Neutrophil (primary cell): ENCODE data around the gene RALGAPA2.

Source experiments
- H3K27ac ChIP-seq: fragments of 200-600 bp; sonication (generic); 2 replicates; pipeline ENCODE4 v1.5.1; 2016; ENCODE audit warnings: mild to moderate bottlenecking, moderate library complexity
- H3K27me3 ChIP-seq: fragments of 200-600 bp; sonication (generic); 2 replicates; pipeline ENCODE4 v1.6.0; 2016; ENCODE audit warnings: mild to moderate bottlenecking
- H3K36me3 ChIP-seq: fragments of 200-600 bp; sonication (generic); 2 replicates; pipeline ENCODE4 v1.5.1; 2017
- H3K4me1 ChIP-seq, 2 experiments: fragments of 200-600 bp in 1 of 2; sonication (generic) in 1 of 2; 1 replicate in 1 of 2; 2 replicates in 1 of 2; pipeline versions ENCODE4 v1.5.1 to v1.6.1; 2013 to 2016; ENCODE audit warnings: low read depth in 1 of 2, low read length in 1 of 2, mild to moderate bottlenecking in 1 of 2, moderate library complexity in 1 of 2; ENCODE audit not compliant: control insufficient read depth in 1 of 2, insufficient read depth in 1 of 2
- H3K4me3 ChIP-seq, 2 experiments: fragments of 200-600 bp in 1 of 2; sonication (generic) in 1 of 2; 1 replicate in 1 of 2; 2 replicates in 1 of 2; pipeline ENCODE4 v1.5.1; 2013 to 2016; ENCODE audit warnings: low read depth in 1 of 2, low read length in 1 of 2, mild to moderate bottlenecking in 1 of 2, moderate library complexity in 1 of 2
- H3K9me3 ChIP-seq: fragments of 200-600 bp; sonication (generic); 2 replicates; pipeline ENCODE4 v1.5.1; 2016
- TF ChIP-seq, protein P1 (sequence below): fragments of 200-600 bp; sonication (generic); IDR thresholded peaks from 2 replicates; pipeline ENCODE4 v1.5.1; 2016; ENCODE audit warnings: antibody characterized with exemption

Gene RALGAPA2

DNA sequence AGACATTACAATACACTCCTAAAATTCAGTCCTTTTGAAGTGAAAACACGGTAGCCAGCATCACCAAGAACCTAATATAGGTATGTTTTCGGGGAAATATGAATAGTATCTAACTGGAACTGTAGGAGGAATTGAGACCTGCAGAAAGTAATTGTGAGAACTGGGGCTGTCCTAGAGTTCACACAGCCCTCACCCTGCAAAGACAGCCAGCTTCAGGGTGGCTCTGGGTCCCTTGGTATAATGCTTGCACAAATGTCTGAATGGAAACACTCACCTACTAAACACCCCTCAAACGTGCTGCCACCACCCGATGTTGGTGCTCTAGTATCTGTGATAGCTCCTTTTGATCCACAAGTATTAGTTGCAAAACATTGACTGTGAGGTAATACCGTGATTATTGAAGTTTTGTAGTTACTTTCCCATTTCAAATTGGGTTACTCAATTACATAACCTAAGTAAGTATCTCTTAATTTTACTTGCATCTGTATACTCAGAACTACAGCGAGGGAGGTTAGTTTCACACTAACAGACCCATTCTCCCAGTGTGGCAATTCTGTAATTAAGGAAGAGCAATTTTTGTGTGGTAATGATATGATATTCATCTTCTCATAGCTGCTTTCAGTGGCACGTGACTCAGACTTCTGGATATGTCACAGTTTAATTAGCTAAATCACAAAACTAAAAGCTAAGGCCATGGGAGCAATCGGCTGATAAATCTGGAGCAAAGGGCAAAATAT, 215.0 kb downstream of the RALGAPA2 start:
- Histone ChIP-seq H3K4me3 (no peak overlapping the region), H3K36me3 (peaks cover 100% of the 10 kb centered on the region), H3K9me3 (no peaks in the 10 kb centered on the region), H3K27ac (no peak overlapping the region), H3K27me3 (no peaks in the 10 kb centered on the region), H3K4me1 (no peaks in the 10 kb centered on the region)
- TF ChIP-seq, protein P1, sequence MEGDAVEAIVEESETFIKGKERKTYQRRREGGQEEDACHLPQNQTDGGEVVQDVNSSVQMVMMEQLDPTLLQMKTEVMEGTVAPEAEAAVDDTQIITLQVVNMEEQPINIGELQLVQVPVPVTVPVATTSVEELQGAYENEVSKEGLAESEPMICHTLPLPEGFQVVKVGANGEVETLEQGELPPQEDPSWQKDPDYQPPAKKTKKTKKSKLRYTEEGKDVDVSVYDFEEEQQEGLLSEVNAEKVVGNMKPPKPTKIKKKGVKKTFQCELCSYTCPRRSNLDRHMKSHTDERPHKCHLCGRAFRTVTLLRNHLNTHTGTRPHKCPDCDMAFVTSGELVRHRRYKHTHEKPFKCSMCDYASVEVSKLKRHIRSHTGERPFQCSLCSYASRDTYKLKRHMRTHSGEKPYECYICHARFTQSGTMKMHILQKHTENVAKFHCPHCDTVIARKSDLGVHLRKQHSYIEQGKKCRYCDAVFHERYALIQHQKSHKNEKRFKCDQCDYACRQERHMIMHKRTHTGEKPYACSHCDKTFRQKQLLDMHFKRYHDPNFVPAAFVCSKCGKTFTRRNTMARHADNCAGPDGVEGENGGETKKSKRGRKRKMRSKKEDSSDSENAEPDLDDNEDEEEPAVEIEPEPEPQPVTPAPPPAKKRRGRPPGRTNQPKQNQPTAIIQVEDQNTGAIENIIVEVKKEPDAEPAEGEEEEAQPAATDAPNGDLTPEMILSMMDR = no peak

DNA sequence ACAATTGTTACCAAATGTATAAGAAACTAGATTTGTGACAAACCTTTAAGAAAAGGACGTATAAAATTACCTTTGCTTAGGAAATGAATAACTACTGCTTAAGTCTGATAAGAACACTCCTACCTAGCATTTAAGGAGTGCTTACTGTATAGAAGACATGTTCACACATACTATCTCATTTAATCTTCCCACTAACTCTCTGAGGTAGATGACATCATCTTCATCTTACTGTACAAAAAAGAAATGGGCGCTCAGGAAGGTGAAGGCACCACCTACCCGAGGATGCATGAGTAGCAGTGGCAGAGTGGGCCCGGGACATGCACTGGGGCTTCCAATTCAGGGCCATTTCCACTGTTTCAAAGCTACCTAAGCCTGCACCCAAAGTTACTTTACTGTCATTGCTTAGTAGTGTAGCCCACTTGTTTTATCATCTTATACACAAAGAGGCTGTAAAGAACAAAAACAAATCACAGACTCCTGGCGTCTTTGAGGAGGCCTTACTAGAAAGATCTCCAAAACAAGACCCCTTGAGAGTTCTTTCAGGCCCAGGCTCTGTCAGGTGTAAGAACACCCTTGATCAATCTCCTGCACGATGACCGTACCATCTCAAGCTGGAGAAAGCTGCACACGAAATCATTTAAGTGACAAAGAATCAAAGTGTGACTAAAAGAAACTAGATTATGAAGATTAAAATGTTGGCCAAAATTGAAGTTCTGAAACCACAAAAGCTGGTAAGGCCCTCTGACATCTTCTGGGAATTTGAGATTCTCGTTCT, 216.5 kb downstream of the RALGAPA2 start:
- Histone ChIP-seq H3K36me3 (peaks cover 100% of the 10 kb centered on the region), H3K4me1 (no peaks in the 10 kb centered on the region), H3K27ac (no peak overlapping the region), H3K9me3 (no peaks in the 10 kb centered on the region), H3K27me3 (no peaks in the 10 kb centered on the region), H3K4me3 (no peak overlapping the region)
- TF ChIP-seq, protein P1 = no peak

DNA sequence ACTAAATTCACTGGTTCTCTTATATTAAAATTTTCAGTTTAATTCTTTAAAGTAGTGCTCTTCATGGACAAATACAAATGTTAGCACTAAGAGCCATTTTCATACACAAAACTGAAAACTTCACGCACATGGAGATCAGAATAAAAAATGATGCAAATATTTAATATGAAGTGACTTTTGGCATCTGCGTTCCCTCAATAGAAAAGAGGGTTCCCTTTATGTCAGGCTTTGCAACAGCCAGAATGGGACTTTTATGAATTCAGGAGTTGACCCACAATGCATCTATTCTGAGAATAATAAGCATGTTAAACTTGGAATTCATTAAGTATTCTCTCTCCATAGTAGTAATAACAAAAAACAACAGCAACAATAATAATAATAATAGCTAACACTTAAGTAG, 218.7 kb downstream of the RALGAPA2 start:
- H3K4me1 ChIP-seq = no peaks in the 10 kb centered on the region
- TF ChIP-seq, protein P1 = no peak
- no peak overlapping the region for H3K27ac ChIP-seq
- H3K4me3 ChIP-seq = no peak overlapping the region
- peaks cover 97% of the 10 kb centered on the region for H3K36me3 ChIP-seq
- no peaks in the 10 kb centered on the region for H3K27me3 ChIP-seq
- no peaks in the 10 kb centered on the region for H3K9me3 ChIP-seq

DNA sequence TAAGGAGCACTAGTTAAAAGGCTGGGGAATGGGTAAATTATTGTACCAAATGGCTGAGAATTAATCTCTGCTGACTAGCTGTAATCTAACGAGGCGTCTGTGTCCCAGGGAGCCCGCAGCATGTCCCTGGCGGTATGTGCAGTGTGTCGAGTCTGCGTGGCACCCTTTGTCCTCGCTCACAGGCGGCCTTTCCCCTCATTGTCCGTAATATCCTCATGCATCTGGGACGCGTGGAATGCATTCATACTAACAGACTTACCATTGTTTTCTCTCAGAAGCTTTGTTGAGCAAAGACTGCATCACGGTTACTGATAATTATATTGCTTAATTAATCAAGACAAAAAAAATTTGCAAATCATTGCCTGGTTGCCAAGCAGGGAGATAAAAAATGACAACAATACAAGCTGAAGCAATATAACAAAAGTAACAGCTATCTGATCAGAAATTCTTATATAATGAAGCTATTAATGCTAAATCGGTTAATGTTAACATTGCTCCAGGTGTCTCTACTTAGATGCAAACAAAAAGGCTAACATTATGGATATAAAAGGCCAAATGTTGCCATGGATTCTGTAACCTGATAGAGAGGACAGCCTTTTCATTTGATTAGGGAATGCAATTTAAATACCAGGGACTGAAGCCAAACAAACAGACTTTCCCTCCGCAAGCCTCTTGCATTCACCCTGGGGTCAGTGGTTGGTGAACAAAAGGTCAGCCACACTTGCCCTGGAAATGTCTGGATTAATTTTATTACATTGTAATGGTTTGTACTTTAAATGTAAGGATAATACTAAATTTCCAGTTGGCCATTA, 219.7 kb downstream of the RALGAPA2 start:
- Histone ChIP-seq H3K9me3 (no peaks in the 10 kb centered on the region), H3K4me1 (no peaks in the 10 kb centered on the region), H3K27ac (no peak overlapping the region), H3K27me3 (no peaks in the 10 kb centered on the region), H3K4me3 (no peak overlapping the region), H3K36me3 (peaks cover 96% of the 10 kb centered on the region)
- TF ChIP-seq, protein P1 = no peak

DNA sequence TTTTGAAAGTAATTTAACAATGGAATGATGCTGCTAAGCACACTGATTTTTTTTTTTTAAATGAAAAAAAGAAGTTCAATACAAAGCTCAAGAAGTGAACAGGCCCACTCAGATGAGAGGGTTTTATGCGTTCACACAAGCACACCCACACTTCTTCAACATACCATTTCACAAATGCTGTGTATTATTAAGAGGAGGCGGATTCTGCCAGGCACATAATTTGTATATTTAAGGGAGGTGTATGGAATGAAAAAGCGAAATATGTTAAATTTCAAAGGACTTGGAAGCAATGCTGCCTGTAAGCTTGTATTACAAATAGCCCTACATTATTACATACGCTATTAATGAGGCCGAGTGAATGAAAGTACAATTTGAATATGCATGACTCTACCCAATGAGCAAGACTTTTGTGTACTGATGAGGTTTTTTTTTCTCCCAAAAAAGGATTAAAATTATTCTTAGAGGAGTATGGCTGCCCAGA, 220.6 kb downstream of the RALGAPA2 start:
- Histone ChIP-seq H3K36me3 (peaks cover 96% of the 10 kb centered on the region), H3K4me1 (no peaks in the 10 kb centered on the region), H3K27ac (no peak overlapping the region), H3K4me3 (no peak overlapping the region), H3K9me3 (no peaks in the 10 kb centered on the region), H3K27me3 (no peaks in the 10 kb centered on the region)
- TF ChIP-seq, protein P1 = no peak
